NT2/D1 (cell line): Measurements from ENCODE around the gene PHYKPL.

Experiments used
- YY1 ChIP-seq: IDR thresholded peaks from 2 replicates; pipeline ENCODE4 v1.6.1; 2011; ENCODE audit not compliant: insufficient read length, insufficient read depth
- ZNF274 ChIP-seq: IDR thresholded peaks from 2 replicates; pipeline ENCODE4 v1.6.1; 2011; ENCODE audit warnings: mild to moderate bottlenecking, low read depth, low read length

GRCh38 chr5:178248750-178249149 lies 16.1 kb upstream of the PHYKPL start:
- TF ChIP-seq YY1 (no peak), ZNF274 (no peak)
